Measurements from ENCODE around the gene TTYH2.

DNA sequence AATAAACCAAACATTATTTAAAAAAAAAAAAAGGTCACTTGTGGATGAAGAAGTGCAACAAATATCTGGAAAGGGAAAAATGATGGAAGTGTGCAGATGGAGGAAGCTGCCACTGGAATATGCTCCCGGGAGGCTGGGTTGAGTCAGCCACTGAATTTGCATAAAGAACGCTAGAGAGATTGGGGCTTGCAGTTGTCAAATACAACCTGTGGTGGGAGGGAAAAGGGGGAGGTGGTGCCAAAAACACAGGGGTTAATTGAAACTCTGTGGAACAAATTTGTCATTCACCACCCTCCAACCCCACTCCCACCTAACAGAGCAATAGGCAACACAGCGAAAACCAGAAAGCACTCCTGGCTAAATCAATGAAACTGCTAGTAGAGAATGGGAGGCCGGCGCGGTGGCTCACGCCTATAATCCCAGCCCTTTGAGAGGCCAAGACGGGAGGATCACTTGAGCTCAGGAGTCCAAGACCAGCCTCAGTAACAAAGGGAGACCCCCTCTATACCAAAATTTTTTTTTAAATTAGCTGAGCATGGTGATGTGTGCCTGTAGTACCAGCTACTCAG lies 47.5 kb upstream of the TTYH2 start:
- TF ChIP-seq, protein P1, sequence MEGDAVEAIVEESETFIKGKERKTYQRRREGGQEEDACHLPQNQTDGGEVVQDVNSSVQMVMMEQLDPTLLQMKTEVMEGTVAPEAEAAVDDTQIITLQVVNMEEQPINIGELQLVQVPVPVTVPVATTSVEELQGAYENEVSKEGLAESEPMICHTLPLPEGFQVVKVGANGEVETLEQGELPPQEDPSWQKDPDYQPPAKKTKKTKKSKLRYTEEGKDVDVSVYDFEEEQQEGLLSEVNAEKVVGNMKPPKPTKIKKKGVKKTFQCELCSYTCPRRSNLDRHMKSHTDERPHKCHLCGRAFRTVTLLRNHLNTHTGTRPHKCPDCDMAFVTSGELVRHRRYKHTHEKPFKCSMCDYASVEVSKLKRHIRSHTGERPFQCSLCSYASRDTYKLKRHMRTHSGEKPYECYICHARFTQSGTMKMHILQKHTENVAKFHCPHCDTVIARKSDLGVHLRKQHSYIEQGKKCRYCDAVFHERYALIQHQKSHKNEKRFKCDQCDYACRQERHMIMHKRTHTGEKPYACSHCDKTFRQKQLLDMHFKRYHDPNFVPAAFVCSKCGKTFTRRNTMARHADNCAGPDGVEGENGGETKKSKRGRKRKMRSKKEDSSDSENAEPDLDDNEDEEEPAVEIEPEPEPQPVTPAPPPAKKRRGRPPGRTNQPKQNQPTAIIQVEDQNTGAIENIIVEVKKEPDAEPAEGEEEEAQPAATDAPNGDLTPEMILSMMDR (IDR thresholded peaks at IDR 0.05; ENCODE audit: low read length) = no peak
- no peak for TF ChIP-seq EZH2 (IDR thresholded peaks at IDR 0.05; ENCODE audit: borderline replicate concordance, low read length)

Measured in OCI-LY1 (cell line).